PC-9 (cell line): Measurements from ENCODE around the gene SMAD9. TPM values are rescaled to one million over a fixed set of nuclear protein-coding genes. Genes with fewer than 3 reads are reported as not detected.

Experiments
- BruUV-seq: library from RNA; stranded (reverse); fragments of 400-500 nt; replicated peaks from 2 replicates; lab custom pipeline; 2021; lab: Mats Ljungman, UMichigan
- CTCF ChIA-PET: fragments of 300-600 bp; sonication (Branson Sonifier 250); formaldehyde crosslinking; loops from one replicate; lab custom pipeline; 2022; ENCODE audit warnings: antibody characterized with exemption; lab: Charles Lee
- POLR2A ChIA-PET: fragments of 300-600 bp; sonication (Branson Sonifier 250); formaldehyde crosslinking; loops from one replicate; lab custom pipeline; 2022; ENCODE audit warnings: antibody characterized with exemption; ENCODE audit not compliant: unreplicated experiment; lab: Charles Lee
- DNase-seq, 2 experiments: peaks; one replicate each; pipeline versions ENCODE4 v3.0.0 to v3.0.0-alpha.2; 2015 to 2022; ENCODE audit warnings: mixed read lengths in 1 of 2
- H2AFZ ChIP-seq: fragments of 200-600 bp; sonication (generic); 2 replicates; pipeline ENCODE4 v1.8.1; 2017; ENCODE audit warnings: antibody characterized with exemption
- H3F3A ChIP-seq: fragments of 200-600 bp; sonication (generic); 2 replicates; pipeline ENCODE4 v1.8.1; 2017; ENCODE audit warnings: antibody characterized with exemption, mild to moderate bottlenecking, low read depth; ENCODE audit not compliant: insufficient read depth
- H3K27ac ChIP-seq: fragments of 200-600 bp; sonication (generic); 2 replicates; pipeline ENCODE4 v1.6.1; 2016; ENCODE audit warnings: mixed run types
- H3K27me3 ChIP-seq: fragments of 200-600 bp; sonication (generic); 2 replicates; pipeline ENCODE4 v1.6.1; 2016; ENCODE audit warnings: low read depth, mixed run types; ENCODE audit not compliant: insufficient read depth
- H3K36me3 ChIP-seq: fragments of 200-600 bp; sonication (generic); 2 replicates; pipeline ENCODE4 v1.6.1; 2016; ENCODE audit warnings: low read depth, mixed run types
- H3K4me1 ChIP-seq: fragments of 200-600 bp; sonication (generic); replicated peaks from 2 replicates; pipeline ENCODE4 v1.6.1; 2016; ENCODE audit warnings: mixed run types; ENCODE audit not compliant: insufficient read depth
- H3K4me2 ChIP-seq: fragments of 200-600 bp; sonication (generic); 2 replicates; pipeline ENCODE4 v1.6.1; 2017; ENCODE audit warnings: mixed run types
- H3K4me3 ChIP-seq: fragments of 200-600 bp; sonication (generic); 2 replicates; pipeline ENCODE4 v1.6.1; 2016; ENCODE audit warnings: mixed run types
- H3K79me2 ChIP-seq: fragments of 200-600 bp; sonication (generic); 2 replicates; pipeline ENCODE4 v1.6.1; 2017; ENCODE audit warnings: low read depth, mixed run types
- H3K9me2 ChIP-seq: fragments of 200-600 bp; sonication (generic); 2 replicates; pipeline ENCODE4 v1.8.1; 2017; ENCODE audit warnings: mild to moderate bottlenecking; ENCODE audit not compliant: insufficient read depth
- H3K9me3 ChIP-seq: fragments of 200-600 bp; sonication (generic); 2 replicates; pipeline ENCODE4 v1.8.1; 2016; ENCODE audit warnings: low read depth; ENCODE audit not compliant: insufficient read depth
- H4K20me1 ChIP-seq: fragments of 200-600 bp; sonication (generic); 2 replicates; pipeline ENCODE4 v1.8.1; 2017; ENCODE audit not compliant: insufficient read depth
- EZH2 ChIP-seq: fragments of 200-600 bp; sonication (generic); IDR thresholded peaks from 2 replicates; pipeline ENCODE4 v1.8.0; 2017; ENCODE audit warnings: antibody characterized with exemption, low read depth
- intact Hi-C: fragments of 100-400 bp; cut with micrococcal nuclease; formaldehyde crosslinking; loops from one replicate; pipeline ENCODE4 v1.10.0; 2022; ENCODE audit not compliant: unreplicated experiment
- total RNA-seq: library from RNA; stranded (reverse); gene quantifications from 2 replicates; pipeline ENCODE4 v1.2.3, GENCODE V29; 2021
- TF ChIP-seq, protein P1 (sequence below): fragments of 200-600 bp; sonication (generic); conservative IDR thresholded peaks from 2 replicates; pipeline ENCODE4 v1.6.1; 2017; ENCODE audit warnings: mixed run types, antibody characterized with exemption, mild to moderate bottlenecking, moderate library complexity

Gene SMAD9
- total RNA-seq, 1 experiment from 2014 or later: 0.94 TPM

DNA sequence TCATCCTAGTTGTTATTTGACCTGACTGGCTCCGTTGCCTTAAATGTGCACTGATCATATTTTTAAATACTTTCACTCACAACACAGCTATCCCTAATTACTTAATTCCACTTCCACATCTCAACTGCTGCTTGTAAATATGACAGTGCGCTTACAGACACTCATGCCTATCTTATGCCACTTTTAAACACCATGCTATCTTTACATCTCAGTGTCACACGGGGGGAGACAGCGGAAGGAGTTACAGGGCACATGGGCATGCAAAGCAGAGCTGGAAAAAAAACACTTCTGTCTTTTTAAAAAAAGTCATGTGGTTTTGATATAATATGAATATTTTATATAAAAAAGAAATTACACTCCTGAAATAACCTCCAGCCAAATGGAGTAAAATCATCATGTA is 44.1 kb downstream of the SMAD9 start:
- no TSS peak for BruUV-seq

DNA sequence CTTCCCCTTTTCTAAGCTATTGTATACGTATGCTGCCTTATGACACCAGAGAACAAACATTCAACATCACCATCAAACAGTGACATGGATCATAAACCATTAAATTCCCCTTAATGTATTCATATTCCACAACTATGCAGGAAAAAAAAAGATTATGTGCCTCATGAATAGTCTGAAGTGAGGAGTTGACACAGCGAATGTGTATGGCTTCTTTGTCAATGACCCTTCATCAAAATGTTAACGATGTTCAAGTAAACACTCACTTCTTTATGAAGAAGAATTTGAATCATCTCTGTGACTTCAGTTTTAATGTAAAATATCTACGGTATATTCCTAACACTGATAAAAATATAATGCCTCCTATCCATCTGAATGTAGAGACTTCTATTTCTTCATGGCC is 44.6 kb downstream of the SMAD9 start:
- H3K9me3 ChIP-seq: no peaks in the 10 kb centered on the region
- H4K20me1 ChIP-seq: no peaks in the 10 kb centered on the region
- H3K4me3 ChIP-seq: no peak overlapping the region
- no peak for DNase-seq
- H3K36me3 ChIP-seq: no peaks in the 10 kb centered on the region
- CTCF ChIA-PET: no interaction called here
- H3K79me2 ChIP-seq: no peaks in the 10 kb centered on the region
- intact Hi-C loops: no loop called here
- POLR2A ChIA-PET: interaction anchor here (0.5 to 0.6 kb wide), 2 partner anchors 252 to 1934 kb away, joined by 3 to 9 read pairs; no protein-coding TSS in a partner anchor
- no peak overlapping the region for H3K27ac ChIP-seq
- peaks cover 14% of the 10 kb centered on the region for H3K4me1 ChIP-seq
- no peaks in the 10 kb centered on the region; the same call in 1 of the 2 replicates for H3K9me2 ChIP-seq
- peaks cover 8% of the 10 kb centered on the region for H3F3A ChIP-seq
- TF ChIP-seq, protein P1, sequence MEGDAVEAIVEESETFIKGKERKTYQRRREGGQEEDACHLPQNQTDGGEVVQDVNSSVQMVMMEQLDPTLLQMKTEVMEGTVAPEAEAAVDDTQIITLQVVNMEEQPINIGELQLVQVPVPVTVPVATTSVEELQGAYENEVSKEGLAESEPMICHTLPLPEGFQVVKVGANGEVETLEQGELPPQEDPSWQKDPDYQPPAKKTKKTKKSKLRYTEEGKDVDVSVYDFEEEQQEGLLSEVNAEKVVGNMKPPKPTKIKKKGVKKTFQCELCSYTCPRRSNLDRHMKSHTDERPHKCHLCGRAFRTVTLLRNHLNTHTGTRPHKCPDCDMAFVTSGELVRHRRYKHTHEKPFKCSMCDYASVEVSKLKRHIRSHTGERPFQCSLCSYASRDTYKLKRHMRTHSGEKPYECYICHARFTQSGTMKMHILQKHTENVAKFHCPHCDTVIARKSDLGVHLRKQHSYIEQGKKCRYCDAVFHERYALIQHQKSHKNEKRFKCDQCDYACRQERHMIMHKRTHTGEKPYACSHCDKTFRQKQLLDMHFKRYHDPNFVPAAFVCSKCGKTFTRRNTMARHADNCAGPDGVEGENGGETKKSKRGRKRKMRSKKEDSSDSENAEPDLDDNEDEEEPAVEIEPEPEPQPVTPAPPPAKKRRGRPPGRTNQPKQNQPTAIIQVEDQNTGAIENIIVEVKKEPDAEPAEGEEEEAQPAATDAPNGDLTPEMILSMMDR: no peak
- no peak for TF ChIP-seq EZH2
- H2AFZ ChIP-seq: no peak overlapping the region
- no peaks in the 10 kb centered on the region for H3K27me3 ChIP-seq
- H3K4me2 ChIP-seq: no peak overlapping the region
- no TSS peak for BruUV-seq

More for the DNA sequence above, 44.1 kb downstream of the SMAD9 start:
- no peaks in the 10 kb centered on the region for H3K36me3 ChIP-seq
- ChIA-PET CTCF (no interaction called here), POLR2A (interaction anchor here (0.5 to 0.6 kb wide), 2 partner anchors 252 to 1934 kb away, joined by 3 to 9 read pairs; no protein-coding TSS in a partner anchor)
- H3K4me2 ChIP-seq: no peak overlapping the region
- TF ChIP-seq, protein P1: no peak
- TF ChIP-seq EZH2: no peak
- H3K27ac ChIP-seq: no peak overlapping the region
- H2AFZ ChIP-seq: no peak overlapping the region
- DNase-seq: no peak
- no peaks in the 10 kb centered on the region for H3K79me2 ChIP-seq
- H3F3A ChIP-seq: peaks cover 3% of the 10 kb centered on the region; the same call in 1 of the 2 replicates
- no peak overlapping the region for H3K4me3 ChIP-seq
- H3K9me2 ChIP-seq: no peaks in the 10 kb centered on the region; the same call in 1 of the 2 replicates
- intact Hi-C loops: no loop called here
- no peaks in the 10 kb centered on the region for H3K9me3 ChIP-seq
- H3K4me1 ChIP-seq: peaks cover 8% of the 10 kb centered on the region
- H3K27me3 ChIP-seq: no peaks in the 10 kb centered on the region
- no peaks in the 10 kb centered on the region for H4K20me1 ChIP-seq

DNA sequence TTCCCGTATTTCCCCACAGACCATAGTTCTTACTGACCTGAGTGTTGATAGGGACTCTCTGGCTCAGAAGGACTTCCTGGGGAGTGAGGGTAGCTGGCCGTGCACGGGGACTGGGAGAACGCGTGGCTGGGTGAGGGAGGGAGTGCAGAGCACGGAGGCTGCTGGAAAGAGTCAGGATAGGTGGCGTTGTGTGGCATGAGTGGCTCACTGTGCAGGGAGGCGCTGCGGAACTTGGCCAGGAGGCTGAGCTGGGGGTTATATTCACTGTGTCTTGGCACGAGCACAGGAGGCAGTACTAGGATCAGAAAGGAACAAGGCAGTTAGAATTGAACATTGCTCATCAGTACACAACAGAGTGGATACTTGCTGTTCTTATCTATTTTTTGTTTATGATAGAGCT is 47.4 kb downstream of the SMAD9 start:
- Histone ChIP-seq H2AFZ (no peak overlapping the region), H3K4me2 (no peak overlapping the region), H3K9me3 (no peaks in the 10 kb centered on the region), H3K79me2 (no peaks in the 10 kb centered on the region), H3K27ac (no peak overlapping the region), H4K20me1 (no peaks in the 10 kb centered on the region), H3K27me3 (no peaks in the 10 kb centered on the region), H3K36me3 (no peaks in the 10 kb centered on the region), H3K4me1 (peaks cover 22% of the 10 kb centered on the region), H3K9me2 (no peaks in the 10 kb centered on the region; the same call in 1 of the 2 replicates), H3F3A (peaks cover 16% of the 10 kb centered on the region), H3K4me3 (no peak overlapping the region)
- intact Hi-C loops: no loop called here
- no peak for DNase-seq
- POLR2A ChIA-PET: no interaction called here
- CTCF ChIA-PET: interaction anchor here (0.6 kb wide), 1 partner anchor 473 kb away, joined by 5 read pairs; no protein-coding TSS in a partner anchor
- no TSS peak for BruUV-seq
- TF ChIP-seq, protein P1: no peak
- TF ChIP-seq EZH2: no peak
